ENCODE measurements around the gene EXOC1. TPM values are rescaled to one million over a fixed set of nuclear protein-coding genes. Genes with fewer than 3 reads are reported as not detected.

Gene EXOC1
- total RNA-seq, 1 donor from 2014 or later = 41.1 TPM

- Histone ChIP-seq H3K4me3 (ENCODE audit: low read depth, low read length) (no peak overlapping the region), H3K27me3 (ENCODE audit: control insufficient read depth, insufficient read depth, low read length) (no peaks in the 10 kb centered on the region), H3K36me3 (ENCODE audit: control insufficient read depth, insufficient read depth, low read length) (no peaks in the 10 kb centered on the region)
- DNase-seq (ENCODE audit: low read depth) = no peak
- no peak for TF ChIP-seq CTCF (IDR thresholded peaks at IDR 0.05; ENCODE audit: insufficient read depth, low read length, poor library complexity, severe bottlenecking)
Observed at GRCh38 chr4:55849724-55850123, 3.7 kb upstream of the EXOC1 start.

GRCh38 chr4:55851885-55852284 lies 1.6 kb upstream of the EXOC1 start:
- Histone ChIP-seq H3K4me3 (ENCODE audit: low read depth, low read length) (no peak overlapping the region), H3K27me3 (ENCODE audit: control insufficient read depth, insufficient read depth, low read length) (no peaks in the 10 kb centered on the region), H3K36me3 (ENCODE audit: control insufficient read depth, insufficient read depth, low read length) (no peaks in the 10 kb centered on the region)
- no peak for TF ChIP-seq CTCF (IDR thresholded peaks at IDR 0.05; ENCODE audit: insufficient read depth, low read length, poor library complexity, severe bottlenecking)
- DNase-seq (ENCODE audit: low read depth) = no peak

- Histone ChIP-seq H3K27me3 (ENCODE audit: control insufficient read depth, insufficient read depth, low read length) (no peaks in the 10 kb centered on the region), H3K36me3 (ENCODE audit: control insufficient read depth, insufficient read depth, low read length) (no peaks in the 10 kb centered on the region), H3K4me3 (ENCODE audit: low read depth, low read length) (peak overlapping the region; percentile 62)
- DNase-seq (ENCODE audit: low read depth) = no peak
- TF ChIP-seq CTCF (IDR thresholded peaks at IDR 0.05; ENCODE audit: insufficient read depth, low read length, poor library complexity, severe bottlenecking) = no peak
Observed at GRCh38 chr4:55854129-55854528, 681 bp downstream of the EXOC1 start.

- TF ChIP-seq CTCF (IDR thresholded peaks at IDR 0.05; ENCODE audit: insufficient read depth, low read length, poor library complexity, severe bottlenecking) = no peak
- no peak for DNase-seq (ENCODE audit: low read depth)
- H3K36me3 ChIP-seq (ENCODE audit: control insufficient read depth, insufficient read depth, low read length) = no peaks in the 10 kb centered on the region
- no peak overlapping the region for H3K4me3 ChIP-seq (ENCODE audit: low read depth, low read length)
- H3K27me3 ChIP-seq (ENCODE audit: control insufficient read depth, insufficient read depth, low read length) = no peaks in the 10 kb centered on the region
Observed at GRCh38 chr4:55857586-55857985, 4.1 kb downstream of the EXOC1 start.

GRCh38 chr4:55859711-55860110 lies 6.3 kb downstream of the EXOC1 start:
- H3K27me3 ChIP-seq (ENCODE audit: control insufficient read depth, insufficient read depth, low read length) = no peaks in the 10 kb centered on the region
- no peak overlapping the region for H3K4me3 ChIP-seq (ENCODE audit: low read depth, low read length)
- H3K36me3 ChIP-seq (ENCODE audit: control insufficient read depth, insufficient read depth, low read length) = no peaks in the 10 kb centered on the region
- TF ChIP-seq CTCF (IDR thresholded peaks at IDR 0.05; ENCODE audit: insufficient read depth, low read length, poor library complexity, severe bottlenecking) = no peak
- no peak for DNase-seq (ENCODE audit: low read depth)

- DNase-seq (ENCODE audit: low read depth) = no peak
- Histone ChIP-seq H3K4me3 (ENCODE audit: low read depth, low read length) (no peak overlapping the region), H3K36me3 (ENCODE audit: control insufficient read depth, insufficient read depth, low read length) (no peaks in the 10 kb centered on the region), H3K27me3 (ENCODE audit: control insufficient read depth, insufficient read depth, low read length) (no peaks in the 10 kb centered on the region)
- TF ChIP-seq CTCF (IDR thresholded peaks at IDR 0.05; ENCODE audit: insufficient read depth, low read length, poor library complexity, severe bottlenecking) = no peak
Observed at GRCh38 chr4:55864577-55865223, 11.3 kb downstream of the EXOC1 start.

Data from kidney epithelial cell (primary cell).